H1 (cell line): ENCODE results near the gene STT3B. TPM values are rescaled to one million over a fixed set of nuclear protein-coding genes. Genes with fewer than 3 reads are reported as not detected.

ENCODE experiments used
- CTCF ChIA-PET: fragments of 300-600 bp; sonication (Branson Sonifier 250); formaldehyde crosslinking; loops from one replicate; lab custom pipeline; 2021; ENCODE audit not compliant: partially characterized antibody; lab: Charles Lee
- POLR2A ChIA-PET: fragments of 300-600 bp; sonication (Branson Sonifier 250); formaldehyde crosslinking; loops from one replicate; lab custom pipeline; 2021; ENCODE audit warnings: inconsistent platforms; ENCODE audit not compliant: partially characterized antibody; lab: Charles Lee
- DNase-seq, 2 experiments: peaks; one replicate each; pipeline versions ENCODE4 v3.0.0 to v3.0.0-alpha.2; 2010 to 2022; ENCODE audit warnings: low spot score in 2 of 2, low read depth in 1 of 2, mixed read lengths in 1 of 2
- FAIRE-seq: peaks from 2 replicates; lab custom pipeline; 2011; peaks lifted over from hg19 to GRCh38; lab: Jason Lieb, UNC
- H2AFZ ChIP-seq: 2 replicates; pipeline ENCODE4 v1.8.1; 2012; ENCODE audit warnings: low read length, inconsistent platforms
- H2AK5ac ChIP-seq: 2 replicates; pipeline ENCODE4 v1.6.1; 2013; ENCODE audit warnings: low read depth, low read length
- H2BK120ac ChIP-seq: replicated peaks from 2 replicates; pipeline ENCODE3; 2013; ENCODE audit warnings: low read depth, low read length, inconsistent platforms
- H2BK12ac ChIP-seq: 2 replicates; pipeline ENCODE4 v1.6.1; 2013; ENCODE audit warnings: low read depth, low read length
- H2BK15ac ChIP-seq: 2 replicates; pipeline ENCODE4 v1.6.1; 2013; ENCODE audit warnings: low read length
- H2BK20ac ChIP-seq: 2 replicates; pipeline ENCODE4 v1.6.1; 2013; ENCODE audit warnings: low read length
- H2BK5ac ChIP-seq: 2 replicates; pipeline ENCODE4 v1.6.1; 2013; ENCODE audit warnings: low read depth, low read length
- H3K14ac ChIP-seq: 2 replicates; pipeline ENCODE4 v1.6.1; 2013; ENCODE audit warnings: inconsistent platforms; ENCODE audit not compliant: insufficient read length
- H3K18ac ChIP-seq: 2 replicates; pipeline ENCODE4 v1.6.1; 2013; ENCODE audit warnings: low read length; ENCODE audit errors: extremely low read depth
- H3K23ac ChIP-seq: 2 replicates; pipeline ENCODE4 v1.6.1; 2013; ENCODE audit warnings: inconsistent platforms; ENCODE audit not compliant: insufficient read length
- H3K23me2 ChIP-seq: 2 replicates; pipeline ENCODE4 v1.6.1; 2013; ENCODE audit warnings: low read depth, low read length
- H3K27ac ChIP-seq: 2 replicates; pipeline ENCODE4 v1.6.1; 2011; ENCODE audit warnings: low read depth, low read length, inconsistent platforms
- H3K27me3 ChIP-seq, 4 experiments: replicated peaks in 1 of 4; 1 replicate in 1 of 4; 2 replicates in 3 of 4; pipeline versions ENCODE4 v1.6.1 to v1.8.1; 2011 to 2013; ENCODE audit warnings: low read length in 3 of 4, mild to moderate bottlenecking in 3 of 4, inconsistent platforms in 2 of 4, mixed read lengths in 2 of 4, moderate library complexity in 1 of 4; ENCODE audit not compliant: control insufficient read depth in 3 of 4, insufficient read depth in 3 of 4; ENCODE audit errors: extremely low read depth in 1 of 4
- H3K36me3 ChIP-seq, 4 experiments: 2 replicates each; pipeline versions ENCODE4 v1.6.1 to v1.8.1; 2011 to 2013; ENCODE audit warnings: mild to moderate bottlenecking in 4 of 4, low read length in 3 of 4, moderate library complexity in 2 of 4, control low read depth in 1 of 4, inconsistent platforms in 1 of 4; ENCODE audit not compliant: insufficient read depth in 4 of 4, control insufficient read depth in 2 of 4
- H3K4ac ChIP-seq: replicated peaks from 2 replicates; pipeline ENCODE3; 2013; ENCODE audit warnings: low read length, low read depth, mixed read lengths, inconsistent platforms; ENCODE audit not compliant: insufficient read length
- H3K4me1 ChIP-seq, 4 experiments: replicated peaks in 1 of 4; 1 replicate in 1 of 4; 2 replicates in 3 of 4; pipeline versions ENCODE4 v1.6.1 to v1.8.1; 2011 to 2013; ENCODE audit warnings: low read length in 3 of 4, inconsistent platforms in 2 of 4, mixed read lengths in 1 of 4; ENCODE audit not compliant: insufficient read depth in 4 of 4, control insufficient read depth in 3 of 4
- H3K4me2 ChIP-seq, 2 experiments: 2 replicates each; pipeline versions ENCODE4 v1.6.1 to v1.8.1; 2011 to 2013; ENCODE audit warnings: low read depth in 2 of 2, low read length in 2 of 2, control low read depth in 1 of 2, inconsistent platforms in 1 of 2, mild to moderate bottlenecking in 1 of 2; ENCODE audit not compliant: insufficient read depth in 1 of 2
- H3K4me3 ChIP-seq, 4 experiments: fragments of 200-600, 300-600 bp in 1 of 4; sonication (generic), shearing (Covaris generic), sonication (Bioruptor Twin) in 1 of 4; 2 replicates each; pipeline versions ENCODE4 v1.5.1 to v1.8.1; 2011 to 2016; ENCODE audit warnings: low read length in 4 of 4, low read depth in 3 of 4, control low read depth in 2 of 4, inconsistent platforms in 2 of 4, mild to moderate bottlenecking in 2 of 4, mixed read lengths in 1 of 4, moderate library complexity in 1 of 4; ENCODE audit not compliant: insufficient read depth in 2 of 4; ENCODE audit errors: extremely low read depth in 1 of 4
- H3K56ac ChIP-seq: replicated peaks from 2 replicates; pipeline ENCODE3; 2013; ENCODE audit warnings: low read depth, mild to moderate bottlenecking, mixed read lengths, low read length, inconsistent platforms; ENCODE audit not compliant: insufficient read length
- H3K79me1 ChIP-seq: 2 replicates; pipeline ENCODE4 v1.6.1; 2013; ENCODE audit warnings: low read depth, low read length, control low read depth
- H3K79me2 ChIP-seq, 2 experiments: 2 replicates each; pipeline versions ENCODE4 v1.6.1 to v1.8.1; 2012 to 2013; ENCODE audit warnings: low read length in 2 of 2, mild to moderate bottlenecking in 2 of 2, inconsistent platforms in 1 of 2; ENCODE audit not compliant: insufficient read depth in 2 of 2, control insufficient read depth in 1 of 2
- H3K9ac ChIP-seq, 4 experiments: replicated peaks in 1 of 4; 1 replicate in 1 of 4; 2 replicates in 3 of 4; pipeline versions ENCODE4 v1.6.1 to v1.8.1; 2011 to 2013; ENCODE audit warnings: low read depth in 3 of 4, low read length in 3 of 4, control low read depth in 2 of 4, mild to moderate bottlenecking in 2 of 4, moderate library complexity in 2 of 4, inconsistent platforms in 1 of 4; ENCODE audit errors: extremely low read depth in 1 of 4
- H3K9me3 ChIP-seq, 2 experiments: 2 replicates each; pipeline versions ENCODE4 v1.6.1 to v1.8.1; 2012 to 2013; ENCODE audit warnings: mild to moderate bottlenecking in 2 of 2, moderate library complexity in 2 of 2, control low read depth in 1 of 2, inconsistent platforms in 1 of 2, low read depth in 1 of 2, low read length in 1 of 2, mixed read lengths in 1 of 2; ENCODE audit not compliant: insufficient read depth in 2 of 2
- H4K20me1 ChIP-seq, 2 experiments: replicated peaks in 1 of 2; 2 replicates each; pipeline versions ENCODE3 to v1.8.1; 2011 to 2013; ENCODE audit warnings: inconsistent platforms in 2 of 2, low read length in 2 of 2, mild to moderate bottlenecking in 1 of 2; ENCODE audit not compliant: insufficient read depth in 2 of 2, control insufficient read depth in 1 of 2
- H4K5ac ChIP-seq: 2 replicates; pipeline ENCODE4 v1.6.1; 2013; ENCODE audit warnings: low read length, low read depth, mixed read lengths, inconsistent platforms; ENCODE audit not compliant: insufficient read length
- H4K8ac ChIP-seq: 2 replicates; pipeline ENCODE4 v1.8.0; 2013; ENCODE audit warnings: mild to moderate bottlenecking, moderate library complexity, low read length, inconsistent platforms; ENCODE audit not compliant: insufficient read depth; ENCODE audit errors: extremely low read depth
- H4K91ac ChIP-seq: replicated peaks from 2 replicates; pipeline ENCODE3; 2013; ENCODE audit warnings: low read length, mixed read lengths, inconsistent platforms; ENCODE audit not compliant: insufficient read length
- BRCA1 ChIP-seq: IDR thresholded peaks from 2 replicates; pipeline ENCODE4 v1.6.1; 2012; ENCODE audit warnings: low read depth, low read length, improper control_type of control experiment
- CBX8 ChIP-seq: fragments of 300-800, 300-1000 bp; sonication (generic); IDR thresholded peaks from 2 replicates; pipeline ENCODE4 v1.7.1; 2016; ENCODE audit warnings: low read depth, low read length, borderline replicate concordance
- CHD1 ChIP-seq: IDR thresholded peaks from 2 replicates; pipeline ENCODE4 v1.6.1; 2012; ENCODE audit warnings: low read depth, low read length, improper control_type of control experiment
- POLR2A ChIP-seq, 2 experiments: IDR thresholded peaks; 1 replicate in 1 of 2; 2 replicates in 1 of 2; pipeline ENCODE4 v1.6.1; 2011; ENCODE audit warnings: low read depth in 2 of 2, low read length in 2 of 2, mild to moderate bottlenecking in 2 of 2; ENCODE audit errors: control extremely low read depth in 1 of 2
- RNF2 ChIP-seq: fragments of 200-900, 300-1000 bp; sonication (generic); IDR thresholded peaks from 2 replicates; pipeline ENCODE4 v1.7.1; 2016; ENCODE audit warnings: borderline replicate concordance, low read depth, mild to moderate bottlenecking, antibody characterized with exemption, low read length; ENCODE audit not compliant: poor library complexity, severe bottlenecking; ENCODE audit errors: missing control alignments
- SIRT6 ChIP-seq: IDR thresholded peaks from one replicate; pipeline ENCODE4 v1.7.1; 2012; ENCODE audit warnings: low read length, inconsistent platforms
- TBP ChIP-seq: IDR thresholded peaks from 2 replicates; pipeline ENCODE4 v1.6.1; 2011; ENCODE audit warnings: low read depth, low read length, improper control_type of control experiment
- ZNF274 ChIP-seq: IDR thresholded peaks from 2 replicates; pipeline ENCODE4 v1.7.0; 2012; ENCODE audit warnings: low read length, borderline replicate concordance; ENCODE audit errors: extremely low read depth
- WGBS, 2 experiments: shearing (Covaris generic) in 1 of 2; methylation state at CpG; one replicate each; pipeline versions ENCODE4 v1.1.6 to v1.1.7; 2013 to 2015; ENCODE audit warnings: low lambda C conversion rate in 2 of 2, mixed read lengths in 2 of 2, inconsistent platforms in 1 of 2, low coverage in 1 of 2, missing lambda C conversion rate in 1 of 2; ENCODE audit not compliant: insufficient replicate concordance in 2 of 2, insufficient coverage in 1 of 2, insufficient read length in 1 of 2; ENCODE audit errors: extremely low coverage in 1 of 2, missing lambda C conversion rate in 1 of 2; 5-methylcytosine and 5-hydroxymethylcytosine counted together
- polyA plus RNA-seq, 7 experiments: library from polyadenylated mRNA; depleted of rRNA in 3 of 7; stranded (reverse) in 5 of 7; unstranded in 2 of 7; fragments of >200 nt in 5 of 7; fragments of 200-250 nt in 2 of 7; gene quantifications; 1 replicate in 5 of 7; 2 replicates in 1 of 7; 4 replicates in 1 of 7; pipeline versions ENCODE4 v1.2.1 to v1.2.3, GENCODE V29; 2011 to 2013; ENCODE audit warnings: missing spikeins in 2 of 7, mixed read lengths in 2 of 7
- total RNA-seq: library from RNA; stranded (reverse); fragmentation: NEBNext Ultra II Directional; extraction: Animal tissue kit (Norgen Biotek cat#: 25700); gene quantifications from 2 replicates; pipeline ENCODE4 v1.2.1, GENCODE V29; 2021
- TF ChIP-seq, protein P1 (sequence below), 3 experiments: IDR thresholded peaks; 1 replicate in 2 of 3; 2 replicates in 1 of 3; pipeline versions ENCODE4 v1.5.1 to v1.6.1; 2011; ENCODE audit warnings: low read length in 3 of 3, mild to moderate bottlenecking in 3 of 3, inconsistent platforms in 2 of 3, low read depth in 1 of 3, moderate library complexity in 1 of 3; ENCODE audit not compliant: insufficient read depth in 1 of 3; ENCODE audit errors: control extremely low read depth in 1 of 3
- TF ChIP-seq, protein P2 (sequence below): IDR thresholded peaks from 2 replicates; pipeline ENCODE4 v1.6.1; 2011; ENCODE audit warnings: low read depth, mild to moderate bottlenecking, low read length; ENCODE audit not compliant: insufficient read depth
- TF ChIP-seq, protein P3 (sequence below): IDR thresholded peaks from 2 replicates; pipeline ENCODE4 v1.6.1; 2012; ENCODE audit warnings: inconsistent platforms

The STT3B gene
- total and polyA plus RNA-seq, 2 of the 8 experiments (the other 6 are each of a cell fraction or from before 2014, with no cell fraction given), result 43.5 to 134 TPM

DNA sequence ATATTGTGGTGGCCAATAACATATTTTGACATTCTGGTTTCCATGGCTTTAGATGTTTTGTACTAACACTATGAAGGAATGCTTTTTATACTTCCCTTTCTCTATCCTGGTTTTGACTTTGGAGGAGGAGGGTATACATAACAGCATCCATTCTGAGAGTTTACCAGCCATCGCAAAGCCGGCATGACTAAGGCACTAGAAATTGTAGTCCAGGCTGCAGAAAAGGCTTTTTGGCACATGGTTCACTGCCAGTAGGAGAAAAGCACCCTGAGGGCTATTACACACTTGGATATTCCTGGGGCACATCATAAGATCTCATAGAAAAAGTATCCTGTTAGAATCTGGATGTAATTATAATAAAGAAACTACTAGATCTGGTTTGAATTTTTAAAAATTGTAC lies 101.8 kb downstream of the STT3B start:
- H2BK5ac ChIP-seq, result no peak overlapping the region
- H3K27ac ChIP-seq, result no peak overlapping the region
- no peak overlapping the region for H4K91ac ChIP-seq
- no peak overlapping the region for H2BK12ac ChIP-seq
- H3K9ac ChIP-seq, result no peak overlapping the region
- H3K4me1 ChIP-seq, result no peaks in the 10 kb centered on the region
- no peaks in the 10 kb centered on the region for H3K23me2 ChIP-seq
- H3K4me2 ChIP-seq, result no peak overlapping the region
- H2AFZ ChIP-seq, result no peak overlapping the region
- H2BK15ac ChIP-seq, result no peak overlapping the region
- no peak for DNase-seq
- no peak overlapping the region for H2BK20ac ChIP-seq
- H3K27me3 ChIP-seq, result no peaks in the 10 kb centered on the region
- H2BK120ac ChIP-seq, result no peak overlapping the region
- no peak overlapping the region for H3K4me3 ChIP-seq
- no peak overlapping the region for H3K14ac ChIP-seq
- H4K5ac ChIP-seq, result no peak overlapping the region
- no peak overlapping the region for H3K18ac ChIP-seq
- POLR2A ChIA-PET, result no interaction called here
- H3K36me3 ChIP-seq, result peaks cover 0 to 27% (median 2%) of the 10 kb centered on the region in 4 experiments; a peak in 2 of 8 replicates
- H3K23ac ChIP-seq, result no peak overlapping the region
- H3K4ac ChIP-seq, result no peak overlapping the region
- H4K20me1 ChIP-seq, result peaks cover 0 to 2% of the 10 kb centered on the region in 2 experiments
- no peak overlapping the region for H3K56ac ChIP-seq
- H2AK5ac ChIP-seq, result no peak overlapping the region
- CTCF ChIA-PET, result no interaction called here
- H3K79me1 ChIP-seq, result no peaks in the 10 kb centered on the region
- no peaks in the 10 kb centered on the region for H3K79me2 ChIP-seq
- WGBS, 2 experiments, result 86% methylated on average over 2 of the region's 2 CpGs; no CpG with 5 or more reads in 1 of the 2 experiments
- no peak overlapping the region for H4K8ac ChIP-seq
- no peaks in the 10 kb centered on the region for H3K9me3 ChIP-seq
- no peak for FAIRE-seq
- no peak for TF ChIP-seq RNF2
- TF ChIP-seq CBX8, result no peak
- TF ChIP-seq BRCA1, result no peak
- TF ChIP-seq, protein P1, sequence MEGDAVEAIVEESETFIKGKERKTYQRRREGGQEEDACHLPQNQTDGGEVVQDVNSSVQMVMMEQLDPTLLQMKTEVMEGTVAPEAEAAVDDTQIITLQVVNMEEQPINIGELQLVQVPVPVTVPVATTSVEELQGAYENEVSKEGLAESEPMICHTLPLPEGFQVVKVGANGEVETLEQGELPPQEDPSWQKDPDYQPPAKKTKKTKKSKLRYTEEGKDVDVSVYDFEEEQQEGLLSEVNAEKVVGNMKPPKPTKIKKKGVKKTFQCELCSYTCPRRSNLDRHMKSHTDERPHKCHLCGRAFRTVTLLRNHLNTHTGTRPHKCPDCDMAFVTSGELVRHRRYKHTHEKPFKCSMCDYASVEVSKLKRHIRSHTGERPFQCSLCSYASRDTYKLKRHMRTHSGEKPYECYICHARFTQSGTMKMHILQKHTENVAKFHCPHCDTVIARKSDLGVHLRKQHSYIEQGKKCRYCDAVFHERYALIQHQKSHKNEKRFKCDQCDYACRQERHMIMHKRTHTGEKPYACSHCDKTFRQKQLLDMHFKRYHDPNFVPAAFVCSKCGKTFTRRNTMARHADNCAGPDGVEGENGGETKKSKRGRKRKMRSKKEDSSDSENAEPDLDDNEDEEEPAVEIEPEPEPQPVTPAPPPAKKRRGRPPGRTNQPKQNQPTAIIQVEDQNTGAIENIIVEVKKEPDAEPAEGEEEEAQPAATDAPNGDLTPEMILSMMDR (IDR thresholded peaks at IDR 0.05; ENCODE audit: control extremely low read depth in 1 of 3, insufficient read depth in 1 of 3, low read depth in 1 of 3, low read length in 3 of 3), result no peak
- no peak for TF ChIP-seq CHD1
- TF ChIP-seq, protein P2, sequence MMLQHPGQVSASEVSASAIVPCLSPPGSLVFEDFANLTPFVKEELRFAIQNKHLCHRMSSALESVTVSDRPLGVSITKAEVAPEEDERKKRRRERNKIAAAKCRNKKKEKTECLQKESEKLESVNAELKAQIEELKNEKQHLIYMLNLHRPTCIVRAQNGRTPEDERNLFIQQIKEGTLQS, result no peak
- TF ChIP-seq ZNF274, result no peak
- no peak for TF ChIP-seq SIRT6
- TF ChIP-seq, protein P3, sequence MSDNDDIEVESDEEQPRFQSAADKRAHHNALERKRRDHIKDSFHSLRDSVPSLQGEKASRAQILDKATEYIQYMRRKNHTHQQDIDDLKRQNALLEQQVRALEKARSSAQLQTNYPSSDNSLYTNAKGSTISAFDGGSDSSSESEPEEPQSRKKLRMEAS, result no peak
- no peak for TF ChIP-seq TBP
- no peak for TF ChIP-seq POLR2A (IDR thresholded peaks at IDR 0.05; ENCODE audit: control extremely low read depth in 1 of 2, low read depth in 2 of 2, low read length in 2 of 2)
